ENCODE data around the gene XCR1.

GRCh38 chr3:46020766-46021510 lies 6.3 kb downstream of the XCR1 start:
- TF ChIP-seq MAX (IDR thresholded peaks at IDR 0.05) (no peak), SP1 (IDR thresholded peaks at IDR 0.05; ENCODE audit: low read depth, low read length) (no peak), BCL11A (IDR thresholded peaks at IDR 0.05; ENCODE audit: low read depth in 2 of 2, low read length in 2 of 2) (no peak), FOSL1 (IDR thresholded peaks at IDR 0.05; ENCODE audit: insufficient read depth, low read depth, low read length) (no peak), BRCA1 (IDR thresholded peaks at IDR 0.05; ENCODE audit: low read depth, low read length) (no peak), KDM5A (IDR thresholded peaks at IDR 0.05; ENCODE audit: low read length) (no peak), PHF8 (conservative IDR thresholded peaks at IDR 0.05; ENCODE audit: low read depth, low read length) (no peak)
- TF ChIP-seq, protein P1, sequence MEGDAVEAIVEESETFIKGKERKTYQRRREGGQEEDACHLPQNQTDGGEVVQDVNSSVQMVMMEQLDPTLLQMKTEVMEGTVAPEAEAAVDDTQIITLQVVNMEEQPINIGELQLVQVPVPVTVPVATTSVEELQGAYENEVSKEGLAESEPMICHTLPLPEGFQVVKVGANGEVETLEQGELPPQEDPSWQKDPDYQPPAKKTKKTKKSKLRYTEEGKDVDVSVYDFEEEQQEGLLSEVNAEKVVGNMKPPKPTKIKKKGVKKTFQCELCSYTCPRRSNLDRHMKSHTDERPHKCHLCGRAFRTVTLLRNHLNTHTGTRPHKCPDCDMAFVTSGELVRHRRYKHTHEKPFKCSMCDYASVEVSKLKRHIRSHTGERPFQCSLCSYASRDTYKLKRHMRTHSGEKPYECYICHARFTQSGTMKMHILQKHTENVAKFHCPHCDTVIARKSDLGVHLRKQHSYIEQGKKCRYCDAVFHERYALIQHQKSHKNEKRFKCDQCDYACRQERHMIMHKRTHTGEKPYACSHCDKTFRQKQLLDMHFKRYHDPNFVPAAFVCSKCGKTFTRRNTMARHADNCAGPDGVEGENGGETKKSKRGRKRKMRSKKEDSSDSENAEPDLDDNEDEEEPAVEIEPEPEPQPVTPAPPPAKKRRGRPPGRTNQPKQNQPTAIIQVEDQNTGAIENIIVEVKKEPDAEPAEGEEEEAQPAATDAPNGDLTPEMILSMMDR (IDR thresholded peaks at IDR 0.05; ENCODE audit: control extremely low read depth in 1 of 3, insufficient read depth in 1 of 3, low read depth in 1 of 3, low read length in 3 of 3) = no peak
- TF ChIP-seq, protein P2, sequence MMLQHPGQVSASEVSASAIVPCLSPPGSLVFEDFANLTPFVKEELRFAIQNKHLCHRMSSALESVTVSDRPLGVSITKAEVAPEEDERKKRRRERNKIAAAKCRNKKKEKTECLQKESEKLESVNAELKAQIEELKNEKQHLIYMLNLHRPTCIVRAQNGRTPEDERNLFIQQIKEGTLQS (IDR thresholded peaks at IDR 0.05; ENCODE audit: insufficient read depth, low read depth, low read length) = no peak

All from H1 (cell line).